NB4 (cell line): ENCODE results near the gene CD79A.

Experiments used
- CTCF ChIP-seq: IDR thresholded peaks from one replicate; pipeline ENCODE4 v1.5.1; 2012; ENCODE audit warnings: low read depth, low read length
- POLR2A ChIP-seq: IDR thresholded peaks from 2 replicates; pipeline ENCODE4 v1.6.1; 2011; ENCODE audit warnings: mild to moderate bottlenecking; ENCODE audit not compliant: insufficient read length; ENCODE audit errors: extremely low read depth
- TF ChIP-seq, protein P1 (sequence below): IDR thresholded peaks from 2 replicates; pipeline ENCODE4 v1.6.1; 2011; ENCODE audit warnings: low read depth, low read length

- TF ChIP-seq CTCF = no peak
- TF ChIP-seq, protein P1, sequence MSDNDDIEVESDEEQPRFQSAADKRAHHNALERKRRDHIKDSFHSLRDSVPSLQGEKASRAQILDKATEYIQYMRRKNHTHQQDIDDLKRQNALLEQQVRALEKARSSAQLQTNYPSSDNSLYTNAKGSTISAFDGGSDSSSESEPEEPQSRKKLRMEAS = no peak
- TF ChIP-seq POLR2A = no peak
Measured at GRCh38 chr19:41859213-41859617, 17.9 kb upstream of the CD79A start.
